Measurements from ENCODE around the gene CKS1B. TPM values are rescaled to one million over a fixed set of nuclear protein-coding genes. Genes with fewer than 3 reads are reported as not detected.
A peak's percentile ranks its signal among the peaks of the same experiment; 100 is the strongest.

The CKS1B gene
- total RNA-seq, 1 experiment from 2014 or later: 258 TPM

DNA sequence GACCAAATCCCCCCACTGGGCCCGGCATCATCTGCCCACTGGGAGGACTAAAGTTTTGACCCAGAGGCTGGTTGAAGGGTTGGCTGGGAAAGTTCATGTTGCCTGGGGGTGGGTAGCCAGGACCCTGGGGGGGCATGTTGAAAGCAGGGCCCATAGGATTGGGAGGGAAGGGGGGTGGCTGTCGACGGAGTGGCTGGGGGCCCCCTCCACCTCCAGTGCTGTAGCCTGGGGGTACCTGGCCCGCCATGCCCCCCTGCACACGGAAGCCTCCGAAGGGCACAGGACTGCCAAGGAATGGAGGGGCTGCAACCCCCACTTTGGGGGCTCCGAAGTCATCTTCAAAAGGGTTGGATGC, 15.1 kb upstream of the CKS1B start:
- TF ChIP-seq CREM (CRISPR knock-in tag; IDR thresholded peaks at IDR 0.05) (no peak), FOXJ3 (CRISPR knock-in tag; IDR thresholded peaks at IDR 0.05; ENCODE audit: borderline replicate concordance) (no peak), ZNF532 (CRISPR knock-in tag; IDR thresholded peaks at IDR 0.05; ENCODE audit: borderline replicate concordance) (no peak), ZNF671 (CRISPR knock-in tag; IDR thresholded peaks at IDR 0.05) (no peak), ETV6 (CRISPR knock-in tag; IDR thresholded peaks at IDR 0.05) (no peak), NFATC4 (CRISPR knock-in tag; IDR thresholded peaks at IDR 0.05) (no peak), TEAD1 (CRISPR knock-in tag; IDR thresholded peaks at IDR 0.05) (no peak), RORB (CRISPR knock-in tag; IDR thresholded peaks at IDR 0.05) (no peak), NR3C1 (CRISPR knock-in tag; conservative IDR thresholded peaks at IDR 0.05; ENCODE audit: low read depth) (no peak)
- TF ChIP-seq, protein P1, sequence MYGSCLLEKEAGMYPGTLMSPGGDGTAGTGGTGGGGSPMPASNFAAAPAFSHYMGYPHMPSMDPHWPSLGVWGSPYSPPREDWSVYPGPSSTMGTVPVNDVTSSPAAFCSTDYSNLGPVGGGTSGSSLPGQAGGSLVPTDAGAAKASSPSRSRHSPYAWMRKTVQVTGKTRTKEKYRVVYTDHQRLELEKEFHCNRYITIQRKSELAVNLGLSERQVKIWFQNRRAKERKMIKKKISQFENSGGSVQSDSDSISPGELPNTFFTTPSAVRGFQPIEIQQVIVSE (CRISPR knock-in tag; IDR thresholded peaks at IDR 0.05; ENCODE audit: borderline replicate concordance): no peak
- peaks cover 55% of the 10 kb centered on the region for H3K4me1 Mint-ChIP-seq

DNA sequence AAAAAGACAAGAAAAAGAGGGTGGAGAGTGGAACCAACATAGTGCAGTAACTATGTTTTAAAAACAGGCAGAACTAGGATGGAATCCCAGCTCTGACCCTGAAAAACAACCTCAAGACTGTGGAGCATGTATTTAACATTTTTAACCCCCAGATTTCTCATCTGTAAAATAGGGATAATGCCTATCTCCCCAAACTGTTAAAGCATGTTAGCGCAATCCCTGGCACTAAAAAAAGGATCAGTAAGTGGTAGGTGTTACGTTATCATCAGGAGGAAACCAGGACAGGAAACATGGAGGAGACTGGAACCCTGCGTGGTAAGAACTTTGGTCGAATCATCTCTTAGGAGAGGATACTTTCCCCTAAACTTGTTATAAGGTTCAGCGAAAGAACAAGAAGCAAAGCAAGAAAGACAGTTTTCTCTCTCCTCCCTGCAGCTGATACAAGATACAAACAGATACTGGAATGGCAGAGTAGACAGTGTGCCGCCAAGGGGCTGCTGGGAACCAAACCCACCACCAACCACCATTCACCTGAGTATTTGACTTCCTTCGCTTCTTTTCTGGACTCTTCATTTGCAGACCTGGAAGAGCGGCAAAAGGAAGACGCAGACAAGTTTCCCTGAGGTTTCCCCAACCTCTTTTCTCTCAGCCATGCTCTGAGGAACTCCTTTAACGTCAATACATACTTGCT, 13.9 kb upstream of the CKS1B start:
- H3K9me3 Mint-ChIP-seq: no peaks in the 10 kb centered on the region
- H3K27me3 Mint-ChIP-seq (ENCODE audit: low read depth): no peaks in the 10 kb centered on the region
- H3K4me3 Mint-ChIP-seq: peak overlapping the region; percentile 93
- H3K27ac Mint-ChIP-seq: peak overlapping the region; percentile 84; the same call in 1 of the 2 replicates
- CTCF ChIA-PET: interaction anchor here (0.7 to 4.1 kb wide), 11 partner anchors 11 to 212 kb away, joined by 3 to 33 read pairs (median 7); partner anchors contain the start of genes FLAD1, KRTCAP2, LENEP and SHC1
- POLR2A ChIA-PET: interaction anchor here (1.7 to 3.2 kb wide), 5 partner anchors 10 to 39 kb away, joined by 6 to 26 read pairs (median 10); partner anchors contain the start of genes FLAD1 and SHC1
- H3K36me3 Mint-ChIP-seq: peaks cover 34% of the 10 kb centered on the region
- DNase-seq (ENCODE audit: low spot score) (no peak), ATAC-seq (no peak)
- TF ChIP-seq, protein P2, sequence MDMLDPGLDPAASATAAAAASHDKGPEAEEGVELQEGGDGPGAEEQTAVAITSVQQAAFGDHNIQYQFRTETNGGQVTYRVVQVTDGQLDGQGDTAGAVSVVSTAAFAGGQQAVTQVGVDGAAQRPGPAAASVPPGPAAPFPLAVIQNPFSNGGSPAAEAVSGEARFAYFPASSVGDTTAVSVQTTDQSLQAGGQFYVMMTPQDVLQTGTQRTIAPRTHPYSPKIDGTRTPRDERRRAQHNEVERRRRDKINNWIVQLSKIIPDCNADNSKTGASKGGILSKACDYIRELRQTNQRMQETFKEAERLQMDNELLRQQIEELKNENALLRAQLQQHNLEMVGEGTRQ (CRISPR knock-in tag; IDR thresholded peaks at IDR 0.05): no peak
- TF ChIP-seq SMAD3 (CRISPR knock-in tag; IDR thresholded peaks at IDR 0.05; ENCODE audit: borderline replicate concordance): no peak
- H3K4me1 Mint-ChIP-seq: peaks cover 43% of the 10 kb centered on the region

More for the DNA sequence above, 15.1 kb upstream of the CKS1B start:
- POLR2A ChIA-PET: interaction anchor here (4.6 kb wide), 1 partner anchor 12 kb away, joined by 66 read pairs; the partner anchor contains the start of genes CKS1B and SHC1
- no peak for DNase-seq (ENCODE audit: low spot score)
- Mint-ChIP-seq H3K27ac (no peak overlapping the region), H3K27me3 (ENCODE audit: low read depth) (no peaks in the 10 kb centered on the region), H3K36me3 (peaks cover 24% of the 10 kb centered on the region), H3K9me3 (no peaks in the 10 kb centered on the region), H3K4me3 (peak overlapping the region; percentile 37)
- CTCF ChIA-PET: interaction anchor here (1.2 to 4.1 kb wide), 2 partner anchors 40 to 58 kb away, joined by 3 to 25 read pairs; no protein-coding TSS in a partner anchor
- no peak for ATAC-seq

DNA sequence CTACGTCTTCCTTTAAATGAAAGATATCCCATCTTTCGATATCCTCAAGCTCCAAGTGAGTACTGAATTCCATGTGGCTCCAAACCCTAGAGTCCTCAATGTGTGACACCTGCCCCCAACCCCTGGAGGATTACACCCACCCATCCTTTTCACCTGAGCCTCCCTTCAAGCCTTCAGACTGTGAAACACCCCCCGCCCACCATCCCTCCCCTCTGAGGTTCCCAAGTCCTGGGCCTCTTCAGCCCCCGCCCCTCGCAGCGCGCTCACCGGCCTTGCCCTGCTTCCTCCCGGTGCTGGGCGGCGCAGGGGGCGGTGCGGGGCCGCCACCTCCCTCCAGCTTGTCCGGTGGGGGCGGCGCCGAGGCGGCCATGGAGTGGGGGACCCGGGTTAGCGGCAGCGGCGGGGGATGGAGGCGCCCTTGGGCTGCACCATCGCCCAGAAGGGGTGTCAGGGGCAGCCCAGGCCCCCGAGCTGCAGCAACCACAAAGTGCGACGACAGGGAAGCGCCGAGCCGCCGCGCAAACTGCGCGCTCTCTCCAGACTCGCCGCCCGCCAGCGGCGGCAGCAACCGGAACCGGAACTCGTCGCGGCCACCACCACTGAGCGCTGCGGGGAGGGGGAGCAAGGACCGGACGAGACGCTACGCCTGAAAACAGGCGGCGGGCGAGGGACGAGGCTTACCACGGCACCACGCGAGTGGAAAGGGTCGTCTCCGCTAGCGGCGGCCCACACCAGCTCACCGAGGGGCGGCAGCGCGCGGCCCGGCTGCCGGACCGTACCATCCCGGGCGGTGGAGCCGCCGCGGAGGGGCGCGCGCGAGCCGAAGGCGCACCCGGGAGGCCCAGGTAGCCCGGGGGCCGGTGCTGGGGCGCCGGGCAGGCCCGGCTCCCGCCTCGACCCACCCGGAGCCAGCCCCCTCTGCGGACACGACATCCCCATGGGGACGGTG, 13.0 kb upstream of the CKS1B start, which contains the start of gene PYGO2:
PYGO2 (minus strand) TSS at position 576 of the 949 bp plus-strand sequence; CDS start at position 370, 206 bp downstream.
- peak within 1 kb of the TSS; percentile 91 for H3K27ac Mint-ChIP-seq
- H3K36me3 Mint-ChIP-seq: peaks cover 42% of the 10 kb centered on the region
- ATAC-seq: peak; percentile 69
- H3K4me1 Mint-ChIP-seq: peaks cover 34% of the 10 kb centered on the region
- H3K27me3 Mint-ChIP-seq (ENCODE audit: low read depth): no peaks in the 10 kb centered on the region
- no peaks in the 10 kb centered on the region for H3K9me3 Mint-ChIP-seq
- DNase-seq (ENCODE audit: low spot score): peak; percentile 83
- ChIA-PET POLR2A (interaction anchor here (0.6 to 3.2 kb wide), 7 partner anchors 9 to 161 kb away, joined by 3 to 26 read pairs (median 8); partner anchors contain the start of genes FLAD1 and SHC1), CTCF (interaction anchor here (0.7 to 4.1 kb wide), 13 partner anchors 10 to 212 kb away, joined by 3 to 33 read pairs (median 7); partner anchors contain the start of genes FLAD1, KRTCAP2, LENEP and PMVK)
- peak within 1 kb of the TSS; percentile 93 for H3K4me3 Mint-ChIP-seq
- TF ChIP-seq GABPB1 (CRISPR knock-in tag; IDR thresholded peaks at IDR 0.05) (peak; percentile 57), ZNF121 (CRISPR knock-in tag; IDR thresholded peaks at IDR 0.05) (no peak), ZNF671 (CRISPR knock-in tag; IDR thresholded peaks at IDR 0.05) (peak; percentile 84; the same call in 1 of the 2 replicates), NFE2L1 (CRISPR knock-in tag; IDR thresholded peaks at IDR 0.05) (no peak; the same call in 1 of the 2 replicates), ARID4B (CRISPR knock-in tag; IDR thresholded peaks at IDR 0.05; ENCODE audit: borderline replicate concordance) (peak; percentile 85; the same call in 1 of the 2 replicates), ZBTB21 (CRISPR knock-in tag; IDR thresholded peaks at IDR 0.05; ENCODE audit: borderline replicate concordance) (peak; percentile 36; the same call in 1 of the 2 replicates), EMX1 (CRISPR knock-in tag; IDR thresholded peaks at IDR 0.05) (peak; percentile 95), FOXP1 (CRISPR knock-in tag; IDR thresholded peaks at IDR 0.05; ENCODE audit: borderline replicate concordance) (peak; percentile 78)
